ENCODE results near the gene APIP. TPM values are rescaled to one million over a fixed set of nuclear protein-coding genes. Genes with fewer than 3 reads are reported as not detected.

Gene APIP
- total RNA-seq, 1 donor from 2014 or later = 36.7 TPM

- no peaks in the 10 kb centered on the region for H3K27me3 ChIP-seq (ENCODE audit: low read depth)
- H3K4me3 ChIP-seq = no peak overlapping the region
- ATAC-seq (peak in 1 of 2 donors; percentile 20), DNase-seq (no peak)
- no peaks in the 10 kb centered on the region for H3K36me3 ChIP-seq
- H3K9me3 ChIP-seq = no peaks in the 10 kb centered on the region
- no peak overlapping the region for H3K27ac ChIP-seq
- TF ChIP-seq CTCF (IDR thresholded peaks at IDR 0.05) = no peak
- H3K4me1 ChIP-seq = no peaks in the 10 kb centered on the region
- intact Hi-C loops (cut with DNase I) = no loop called here
Measured at GRCh38 chr11:34866375-34866774, 49.8 kb downstream of the APIP start.

- Histone ChIP-seq H3K4me1 (no peaks in the 10 kb centered on the region), H3K27me3 (ENCODE audit: low read depth) (no peaks in the 10 kb centered on the region), H3K27ac (no peak overlapping the region), H3K9me3 (no peaks in the 10 kb centered on the region), H3K4me3 (no peak overlapping the region), H3K36me3 (no peaks in the 10 kb centered on the region)
- ATAC-seq = no peak
- TF ChIP-seq CTCF (IDR thresholded peaks at IDR 0.05) = no peak
- intact Hi-C loops (cut with DNase I) = no loop called here
- DNase-seq = no peak
Measured at GRCh38 chr11:34865261-34865660, 50.9 kb downstream of the APIP start.

GRCh38 chr11:34864424-34864823, 51.8 kb downstream of the APIP start:
- Histone ChIP-seq H3K36me3 (no peaks in the 10 kb centered on the region), H3K27ac (no peak overlapping the region), H3K4me1 (no peaks in the 10 kb centered on the region), H3K27me3 (ENCODE audit: low read depth) (no peaks in the 10 kb centered on the region), H3K9me3 (no peaks in the 10 kb centered on the region), H3K4me3 (no peak overlapping the region)
- ATAC-seq (no peak), DNase-seq (no peak)
- intact Hi-C loops (cut with DNase I) = no loop called here
- no peak for TF ChIP-seq CTCF (IDR thresholded peaks at IDR 0.05)

- intact Hi-C loops (cut with DNase I) = no loop called here
- no peak for TF ChIP-seq CTCF (IDR thresholded peaks at IDR 0.05)
- ATAC-seq (no peak), DNase-seq (no peak)
- H3K36me3 ChIP-seq = no peaks in the 10 kb centered on the region
- H3K27ac ChIP-seq = no peak overlapping the region
- no peaks in the 10 kb centered on the region for H3K27me3 ChIP-seq (ENCODE audit: low read depth)
- no peak overlapping the region for H3K4me3 ChIP-seq
- no peaks in the 10 kb centered on the region for H3K4me1 ChIP-seq
- no peaks in the 10 kb centered on the region for H3K9me3 ChIP-seq
Measured at GRCh38 chr11:34863048-34863447, 53.1 kb downstream of the APIP start.

- no peak for TF ChIP-seq CTCF (IDR thresholded peaks at IDR 0.05)
- intact Hi-C loops (cut with DNase I) = no loop called here
- no peaks in the 10 kb centered on the region for H3K36me3 ChIP-seq
- H3K4me1 ChIP-seq = no peaks in the 10 kb centered on the region
- no peak overlapping the region for H3K27ac ChIP-seq
- no peaks in the 10 kb centered on the region for H3K9me3 ChIP-seq
- H3K4me3 ChIP-seq = no peak overlapping the region
- DNase-seq (no peak), ATAC-seq (no peak)
- no peaks in the 10 kb centered on the region for H3K27me3 ChIP-seq (ENCODE audit: low read depth)
Measured at GRCh38 chr11:34860518-34860917, 55.7 kb downstream of the APIP start.

GRCh38 chr11:34860034-34860433, 56.1 kb downstream of the APIP start:
- DNase-seq (no peak), ATAC-seq (peak; percentile 24 to 46)
- H3K27ac ChIP-seq = no peak overlapping the region
- no peaks in the 10 kb centered on the region for H3K27me3 ChIP-seq (ENCODE audit: low read depth)
- no peaks in the 10 kb centered on the region for H3K36me3 ChIP-seq
- no peaks in the 10 kb centered on the region for H3K9me3 ChIP-seq
- no peaks in the 10 kb centered on the region for H3K4me1 ChIP-seq
- TF ChIP-seq CTCF (IDR thresholded peaks at IDR 0.05) = no peak
- no peak overlapping the region for H3K4me3 ChIP-seq
- intact Hi-C loops (cut with DNase I) = no loop called here

Measured in lower lobe of right lung (tissue), 2 donors.